Ramos (cell line): Measurements from ENCODE around the gene MAPK12.

Source experiments
- in situ Hi-C: fragments of 300-500 bp; cut with MboI; formaldehyde crosslinking; loops from one replicate; pipeline ENCODE4 v1.14.3; 2022; ENCODE audit warnings: low sequenced_read_pairs; ENCODE audit not compliant: unreplicated experiment

MAPK12 gene

GRCh38 chr22:50269970-50270665 lies 8.6 kb upstream of the MAPK12 start, which contains the start of gene MAPK11:
Gene MAPK11, minus strand, starts transcription at chr22:50270380. Its CDS starts 88 bp downstream, at chr22:50270292.
- in situ Hi-C loops = no loop called here

DNA sequence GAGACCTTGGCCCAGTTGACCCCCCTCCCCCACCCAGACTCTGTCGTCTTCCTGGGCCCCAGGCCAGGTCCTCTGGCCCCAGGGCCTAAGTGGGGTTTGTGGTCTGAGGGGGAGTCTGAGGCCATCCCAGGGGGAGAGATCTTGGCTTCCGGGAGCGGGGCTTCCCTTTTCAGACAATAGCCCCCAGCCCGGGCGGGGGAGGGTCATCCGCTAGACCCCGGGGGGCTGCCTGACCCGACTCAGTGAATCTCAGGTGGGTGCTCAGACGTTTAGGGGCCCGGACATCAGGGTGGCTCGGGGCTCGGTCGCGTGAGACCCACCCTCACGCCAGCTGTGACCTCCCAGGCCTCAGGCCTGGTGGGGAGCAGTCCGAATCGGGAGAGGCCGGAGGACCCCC lies 8.1 kb upstream of the MAPK12 start:
- in situ Hi-C loops = no loop called here

GRCh38 chr22:50268655-50269113 lies 7.2 kb upstream of the MAPK12 start:
- in situ Hi-C loops = no loop called here

DNA sequence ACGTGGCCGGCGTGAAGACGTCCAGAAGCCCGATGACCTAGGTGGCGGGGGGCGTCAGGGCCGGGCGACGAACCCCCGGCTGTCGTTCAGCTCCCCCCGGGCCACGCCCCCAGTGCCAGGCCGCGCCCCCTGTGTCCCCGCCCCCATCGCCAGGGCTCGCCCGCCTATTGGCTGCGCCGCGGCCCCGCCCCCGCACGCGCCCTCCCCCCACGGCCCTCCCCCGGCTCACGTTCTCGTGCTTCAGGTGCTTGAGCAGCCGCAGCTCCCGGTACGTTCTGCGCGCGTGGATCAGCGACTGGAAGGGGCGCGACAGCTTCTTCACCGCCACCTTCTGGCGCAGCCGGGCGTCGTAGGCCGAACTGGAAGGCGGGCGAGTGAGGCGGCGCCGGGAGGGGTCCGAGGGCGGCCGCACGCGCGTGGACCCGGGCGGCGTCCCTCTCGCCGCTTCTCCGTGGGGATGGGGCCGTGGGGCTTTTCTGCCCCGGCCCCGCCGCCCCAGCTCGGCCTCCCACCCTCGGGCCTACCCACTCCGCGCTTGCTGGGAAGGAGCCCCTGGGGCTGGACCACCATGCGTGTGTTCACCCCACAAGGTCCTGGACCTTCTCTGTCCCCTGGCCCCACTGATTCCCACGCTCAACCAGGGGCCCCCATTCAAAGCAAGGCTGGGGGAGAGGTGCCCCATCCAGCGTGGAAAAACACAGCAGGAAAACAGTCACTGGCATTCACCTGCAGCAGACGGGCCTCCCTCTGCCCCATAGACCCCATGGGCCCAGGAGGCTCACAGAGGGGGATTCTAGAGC lies 6.3 kb upstream of the MAPK12 start:
- in situ Hi-C loops = no loop called here

- in situ Hi-C loops = no loop called here
Observed at GRCh38 chr22:50266994-50267393, 5.5 kb upstream of the MAPK12 start.

DNA sequence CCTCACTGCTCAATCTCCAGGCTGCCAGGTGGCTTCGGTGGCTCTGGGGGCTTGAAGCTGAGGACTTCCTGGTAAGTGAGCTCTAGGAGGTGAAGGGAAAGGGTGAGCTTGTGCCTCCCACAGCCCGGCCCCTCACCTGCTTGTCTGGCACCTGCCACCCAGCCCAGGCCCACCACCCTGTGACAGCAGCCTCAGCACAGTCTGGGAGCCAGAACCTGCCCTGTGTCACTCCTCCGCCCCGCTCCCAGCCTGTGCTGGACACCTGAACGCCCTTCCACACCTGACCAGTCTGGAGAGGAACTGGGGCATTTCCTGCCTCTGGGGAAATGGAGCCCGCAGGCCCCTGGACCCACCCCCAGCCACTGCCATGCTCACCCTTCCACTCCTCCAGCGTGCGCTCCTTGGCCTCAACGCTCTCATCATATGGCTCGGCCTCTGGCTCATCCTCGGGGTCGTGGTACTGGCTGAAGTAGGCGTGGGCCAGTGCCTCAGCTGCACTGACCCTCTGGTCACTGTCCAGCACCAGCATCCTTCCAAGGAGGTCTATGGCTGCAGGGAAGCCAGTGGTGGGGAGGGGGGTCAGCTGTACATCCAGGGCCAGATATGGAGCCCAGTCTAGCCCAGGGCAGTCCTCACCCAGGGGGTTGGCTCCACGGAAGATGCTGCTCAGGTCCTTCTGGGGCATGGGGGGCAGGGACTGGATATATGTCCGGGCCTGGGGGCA lies 3.6 kb upstream of the MAPK12 start:
- in situ Hi-C loops = no loop called here

GRCh38 chr22:50264104-50264745 lies 2.7 kb upstream of the MAPK12 start:
- in situ Hi-C loops = no loop called here

- in situ Hi-C loops = no loop called here
Observed at GRCh38 chr22:50262973-50263617, 1.6 kb upstream of the MAPK12 start.

- in situ Hi-C loops = no loop called here
Observed at GRCh38 chr22:50262460-50262911, 1.0 kb upstream of the MAPK12 start.

- in situ Hi-C loops = no loop called here
Observed at GRCh38 chr22:50260801-50261614, 475 bp downstream of the MAPK12 start.

GRCh38 chr22:50260434-50260800 lies 1.1 kb downstream of the MAPK12 start:
- in situ Hi-C loops = no loop called here

- in situ Hi-C loops = no loop called here
Observed at GRCh38 chr22:50259302-50259701, 2.2 kb downstream of the MAPK12 start.

DNA sequence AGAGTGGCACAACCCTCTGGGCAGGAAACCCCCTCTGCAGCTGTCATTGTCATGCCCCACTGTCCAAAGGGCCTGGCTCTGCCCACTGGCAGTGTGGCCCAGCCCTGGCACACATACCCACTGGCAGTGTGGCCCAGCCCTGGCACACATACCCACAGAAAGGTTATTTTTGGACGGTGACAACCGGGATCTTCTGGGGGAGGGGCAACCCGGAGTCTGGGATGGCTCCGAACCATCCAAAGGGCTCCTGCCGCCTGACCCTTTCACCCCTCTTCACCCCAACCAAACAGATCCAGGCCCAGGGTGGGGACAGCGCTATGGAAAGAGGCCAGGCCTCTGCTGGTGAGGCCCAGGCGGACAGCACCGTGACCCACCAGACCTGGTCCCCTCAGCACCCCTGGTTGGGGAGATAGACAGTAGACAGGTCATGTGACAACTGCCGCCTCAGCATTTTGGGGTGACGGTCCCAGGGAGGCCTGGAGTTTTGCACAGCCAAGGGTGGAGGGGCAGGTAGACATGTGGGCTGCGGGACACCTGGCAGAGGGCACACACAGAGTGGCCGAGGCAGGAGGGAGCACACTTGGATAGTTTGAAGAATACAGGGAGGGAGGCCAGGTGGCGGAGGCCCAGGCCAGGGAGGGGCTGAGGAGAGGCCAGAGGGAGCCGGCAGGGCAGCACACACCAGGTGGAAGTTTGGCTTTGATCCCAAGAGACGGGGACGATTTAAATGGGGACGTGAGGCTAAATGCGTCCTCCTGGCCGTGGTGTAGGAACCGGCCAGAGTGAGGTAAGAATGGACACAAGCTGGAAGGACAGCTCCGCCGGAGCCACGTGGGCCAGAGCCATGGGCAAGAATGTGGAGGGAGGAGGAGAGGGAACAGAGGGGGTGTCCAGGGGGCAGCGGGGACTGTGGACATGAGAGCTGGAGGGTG lies 2.9 kb downstream of the MAPK12 start:
- in situ Hi-C loops = no loop called here

DNA sequence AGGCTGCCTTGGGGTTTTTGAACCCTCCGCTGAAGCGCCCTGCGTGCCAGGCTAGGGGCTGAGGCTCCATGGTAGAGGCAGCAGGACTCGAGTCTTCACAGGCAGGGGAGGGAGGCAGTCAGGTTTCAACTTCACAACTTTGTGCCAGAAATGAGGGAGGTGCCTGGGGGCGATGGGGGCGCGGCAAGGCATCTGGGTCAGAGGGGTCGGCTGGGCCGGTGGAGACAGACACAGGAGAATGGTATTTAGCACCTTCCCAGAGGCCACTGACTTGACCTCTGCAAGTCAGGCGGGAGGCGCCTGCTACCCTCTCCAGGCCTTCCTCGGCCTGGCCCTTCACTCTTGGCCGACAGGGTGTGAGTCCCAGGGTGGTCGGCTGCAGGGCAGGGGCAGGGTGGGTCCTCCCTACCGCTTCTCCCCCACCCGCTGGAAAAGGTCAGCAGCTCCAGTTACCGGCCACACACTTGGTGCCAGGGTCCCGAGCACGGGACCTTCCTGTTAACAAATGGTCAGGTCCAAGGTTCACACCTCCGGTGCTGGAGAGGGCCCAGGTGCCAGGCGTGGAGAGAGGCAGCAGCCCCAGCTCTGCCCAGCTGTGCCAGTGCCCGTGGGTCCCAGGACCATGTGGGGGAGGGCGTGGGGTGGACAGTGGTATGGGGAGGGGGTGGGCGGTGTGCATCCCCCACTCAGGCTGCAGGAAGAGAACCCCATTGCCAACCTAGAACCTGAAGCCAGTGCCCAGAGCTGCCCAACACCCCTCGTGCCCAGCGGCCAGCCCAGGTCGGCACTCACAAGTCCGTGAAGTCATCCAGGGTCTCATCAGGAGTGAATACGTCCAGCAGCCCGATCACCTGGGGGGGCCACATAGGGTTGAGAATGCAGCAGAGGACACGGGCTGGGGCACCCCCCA lies 3.8 kb downstream of the MAPK12 start:
- in situ Hi-C loops = no loop called here

DNA sequence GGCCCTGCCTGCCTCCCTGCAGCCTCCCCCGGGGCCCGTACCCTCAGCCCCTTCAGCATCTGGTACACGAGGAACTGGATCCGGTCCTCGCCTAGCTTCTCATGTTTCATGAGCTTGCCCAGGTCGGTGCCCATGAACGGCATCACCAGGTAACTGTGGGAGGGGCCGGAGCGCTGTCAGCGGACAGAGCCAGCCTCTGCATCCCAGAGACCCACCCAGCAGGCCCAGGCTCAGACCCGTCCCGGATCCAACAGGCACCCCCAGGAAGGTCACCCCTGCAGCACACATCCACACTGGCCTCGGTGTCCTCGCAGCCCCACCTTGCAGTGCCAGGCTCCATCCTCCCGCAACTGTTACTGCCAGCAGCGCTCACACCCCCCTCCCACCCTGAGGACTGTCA lies 4.4 kb downstream of the MAPK12 start:
- in situ Hi-C loops = no loop called here

DNA sequence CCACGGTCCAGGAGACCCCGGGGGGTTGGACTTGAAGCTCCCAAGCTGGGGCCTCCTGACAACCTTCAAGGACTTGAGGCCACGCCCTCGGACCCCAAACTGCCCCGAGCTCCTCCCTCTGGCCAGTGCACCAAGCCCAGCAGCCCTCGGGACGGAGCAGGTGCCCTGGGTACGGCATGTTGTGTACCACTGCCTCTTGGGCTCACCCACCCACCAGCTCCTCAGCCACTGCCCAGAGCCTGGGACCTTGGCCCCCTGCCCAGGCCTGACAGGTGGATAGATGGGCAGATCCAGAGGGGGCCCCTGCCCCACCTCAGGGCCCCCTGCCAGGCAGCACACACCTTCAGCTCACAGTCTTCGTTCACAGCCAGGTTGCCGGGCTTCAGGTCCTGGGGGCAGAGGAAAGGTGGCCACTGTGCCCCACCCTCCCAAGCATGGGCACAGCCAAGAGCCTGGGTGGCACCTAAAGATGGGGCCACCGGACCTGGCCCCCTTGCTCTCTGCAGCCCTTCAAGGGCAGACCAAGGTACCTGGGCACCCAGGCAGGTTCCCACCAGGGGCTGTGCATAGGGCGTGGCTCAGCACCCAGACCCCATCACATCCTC lies 5.1 kb downstream of the MAPK12 start:
- in situ Hi-C loops = no loop called here

DNA sequence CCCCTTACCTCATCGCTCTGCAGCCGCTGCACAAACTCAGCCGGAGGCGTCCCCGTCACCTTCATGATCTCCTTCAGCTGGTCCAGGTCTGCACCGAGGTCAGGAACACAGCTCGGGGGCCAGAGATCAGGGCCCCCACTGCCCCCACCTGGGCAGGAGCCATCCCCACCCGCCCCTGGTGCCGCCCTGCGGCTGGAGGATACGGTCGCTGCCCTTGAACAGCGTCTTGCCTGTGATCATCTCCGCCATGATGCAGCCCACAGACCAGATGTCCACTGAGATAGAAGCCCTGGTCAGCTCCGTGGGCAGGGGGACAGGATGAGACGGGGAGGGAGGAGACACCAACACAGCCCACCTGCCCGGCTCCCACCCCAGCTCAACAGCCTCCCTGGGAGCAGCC lies 5.9 kb downstream of the MAPK12 start:
- in situ Hi-C loops = no loop called here
